Panc1 (cell line): ENCODE measurements around the gene CCDC110. TPM values are rescaled to one million over a fixed set of nuclear protein-coding genes. Genes with fewer than 3 reads are reported as not detected.

Experiments used
- ATAC-seq: fragments of 200-7000 bp; cut with Tn5 transposase; 2 replicates; pipeline ENCODE4 v1.9.1; 2020; ENCODE audit warnings: mild to moderate bottlenecking, moderate library complexity
- BruUV-seq: library from RNA; stranded (reverse); fragments of 400-500 nt; replicated peaks from 2 replicates; lab custom pipeline; 2021; lab: Mats Ljungman, UMichigan
- CTCF ChIA-PET: fragments of 300-600 bp; sonication (Branson Sonifier 250); formaldehyde crosslinking; loops from one replicate; lab custom pipeline; 2022; ENCODE audit warnings: antibody characterized with exemption; lab: Charles Lee
- POLR2A ChIA-PET: fragments of 300-600 bp; sonication (Branson Sonifier 250); formaldehyde crosslinking; loops from one replicate; lab custom pipeline; 2022; ENCODE audit warnings: antibody characterized with exemption; lab: Charles Lee
- DNase-seq: peaks from one replicate; pipeline ENCODE4 v3.0.0-alpha.2; 2010; ENCODE audit warnings: low read depth, low spot score
- H3K27ac ChIP-seq: 2 replicates; pipeline ENCODE4 v1.5.1; 2011; ENCODE audit warnings: mild to moderate bottlenecking, low read length, inconsistent platforms
- H3K27me3 ChIP-seq: fragments of 200-500 bp; sonication (Bioruptor generic); 2 replicates; pipeline ENCODE4 v1.6.0; 2014; ENCODE audit warnings: low read length, inconsistent platforms; ENCODE audit not compliant: control insufficient read depth, insufficient read depth
- H3K36me3 ChIP-seq: fragments of 200-500 bp; sonication (Bioruptor generic); 2 replicates; pipeline ENCODE4 v1.5.1; 2014; ENCODE audit warnings: inconsistent platforms, mild to moderate bottlenecking, low read length, moderate library complexity; ENCODE audit not compliant: control insufficient read depth, insufficient read depth
- H3K4me1 ChIP-seq: 2 replicates; pipeline ENCODE4 v1.5.1; 2011; ENCODE audit warnings: inconsistent platforms, mild to moderate bottlenecking, low read length, moderate library complexity; ENCODE audit not compliant: control insufficient read depth, insufficient read depth
- H3K4me3 ChIP-seq, 2 experiments: 2 replicates each; pipeline ENCODE4 v1.5.1; 2011 to 2012; ENCODE audit warnings: low read depth in 2 of 2, low read length in 2 of 2, mild to moderate bottlenecking in 2 of 2, inconsistent platforms in 1 of 2, moderate library complexity in 1 of 2
- H3K9me3 ChIP-seq: fragments of 200-500 bp; sonication (Bioruptor generic); 2 replicates; pipeline ENCODE4 v1.5.1; 2014; ENCODE audit warnings: low read depth, mild to moderate bottlenecking, inconsistent platforms, low read length, moderate library complexity; ENCODE audit not compliant: control insufficient read depth, insufficient read depth
- POLR2AphosphoS5 ChIP-seq: IDR thresholded peaks from 2 replicates; pipeline ENCODE4 v1.6.1; 2012; ENCODE audit warnings: mild to moderate bottlenecking, low read depth, low read length, moderate library complexity
- SIN3A ChIP-seq: IDR thresholded peaks from 2 replicates; pipeline ENCODE4 v1.6.1; 2012; ENCODE audit warnings: low read depth, mild to moderate bottlenecking, low read length, moderate library complexity, borderline replicate concordance; ENCODE audit not compliant: insufficient read depth
- TCF7L2 ChIP-seq: IDR thresholded peaks from 2 replicates; pipeline ENCODE4 v1.6.1; 2011; ENCODE audit warnings: mild to moderate bottlenecking, low read depth, low read length, inconsistent platforms
- in situ Hi-C: cut with HindIII; loops from 2 replicates; pipeline ENCODE4 v1.10.0; 2016; ENCODE audit warnings: low sequenced_read_pairs, low pct_unique_long_range_greater_than_20kb
- intact Hi-C: fragments of 100-400 bp; cut with micrococcal nuclease; formaldehyde crosslinking; loops from one replicate; pipeline ENCODE4 v1.10.0; 2022; ENCODE audit not compliant: unreplicated experiment
- total RNA-seq: library from RNA; stranded (reverse); gene quantifications from one replicate; pipeline ENCODE4 v1.2.1, GENCODE V29; 2021; ENCODE audit not compliant: unreplicated experiment
- TF ChIP-seq, protein P1 (sequence below), 2 experiments: IDR thresholded peaks; 2 replicates each; pipeline ENCODE4 v1.6.1; 2011 to 2012; ENCODE audit warnings: low read depth in 2 of 2, control low read depth in 1 of 2, low read length in 1 of 2, mild to moderate bottlenecking in 1 of 2, moderate library complexity in 1 of 2; ENCODE audit not compliant: insufficient read depth in 1 of 2
- TF ChIP-seq, protein P2 (sequence below): fragments of 450-650 bp; IDR thresholded peaks from 2 replicates; pipeline ENCODE4 v1.5.1; 2017; ENCODE audit warnings: mild to moderate bottlenecking

Gene CCDC110
- total RNA-seq, 1 experiment from 2014 or later = 0.05 TPM

DNA sequence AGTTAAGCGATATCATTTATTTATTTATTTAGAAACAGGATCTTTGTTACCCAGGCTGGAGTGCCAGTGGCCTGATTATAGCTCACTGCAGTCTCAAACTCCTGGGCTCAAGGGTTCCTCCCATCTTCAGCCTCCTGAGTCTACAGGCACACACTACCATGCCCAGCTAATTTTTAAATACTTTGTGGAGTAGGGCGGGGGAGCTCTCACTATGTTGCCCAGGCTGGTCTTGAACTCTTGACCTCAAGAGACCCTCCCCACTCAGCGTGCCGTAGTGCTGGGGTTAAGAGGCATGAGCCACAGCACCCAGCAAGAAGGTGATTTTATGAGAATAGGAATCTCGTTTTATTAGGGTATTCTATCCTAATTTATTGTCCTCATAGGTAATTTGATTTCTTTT, 41.9 kb downstream of the CCDC110 start:
- Histone ChIP-seq H3K36me3 (no peaks in the 10 kb centered on the region; the same call in 1 of the 2 replicates), H3K27me3 (no peaks in the 10 kb centered on the region), H3K9me3 (no peaks in the 10 kb centered on the region), H3K4me1 (no peaks in the 10 kb centered on the region; the same call in 1 of the 2 replicates), H3K27ac (no peak overlapping the region), H3K4me3 (no peak overlapping the region)
- TF ChIP-seq, protein P1, sequence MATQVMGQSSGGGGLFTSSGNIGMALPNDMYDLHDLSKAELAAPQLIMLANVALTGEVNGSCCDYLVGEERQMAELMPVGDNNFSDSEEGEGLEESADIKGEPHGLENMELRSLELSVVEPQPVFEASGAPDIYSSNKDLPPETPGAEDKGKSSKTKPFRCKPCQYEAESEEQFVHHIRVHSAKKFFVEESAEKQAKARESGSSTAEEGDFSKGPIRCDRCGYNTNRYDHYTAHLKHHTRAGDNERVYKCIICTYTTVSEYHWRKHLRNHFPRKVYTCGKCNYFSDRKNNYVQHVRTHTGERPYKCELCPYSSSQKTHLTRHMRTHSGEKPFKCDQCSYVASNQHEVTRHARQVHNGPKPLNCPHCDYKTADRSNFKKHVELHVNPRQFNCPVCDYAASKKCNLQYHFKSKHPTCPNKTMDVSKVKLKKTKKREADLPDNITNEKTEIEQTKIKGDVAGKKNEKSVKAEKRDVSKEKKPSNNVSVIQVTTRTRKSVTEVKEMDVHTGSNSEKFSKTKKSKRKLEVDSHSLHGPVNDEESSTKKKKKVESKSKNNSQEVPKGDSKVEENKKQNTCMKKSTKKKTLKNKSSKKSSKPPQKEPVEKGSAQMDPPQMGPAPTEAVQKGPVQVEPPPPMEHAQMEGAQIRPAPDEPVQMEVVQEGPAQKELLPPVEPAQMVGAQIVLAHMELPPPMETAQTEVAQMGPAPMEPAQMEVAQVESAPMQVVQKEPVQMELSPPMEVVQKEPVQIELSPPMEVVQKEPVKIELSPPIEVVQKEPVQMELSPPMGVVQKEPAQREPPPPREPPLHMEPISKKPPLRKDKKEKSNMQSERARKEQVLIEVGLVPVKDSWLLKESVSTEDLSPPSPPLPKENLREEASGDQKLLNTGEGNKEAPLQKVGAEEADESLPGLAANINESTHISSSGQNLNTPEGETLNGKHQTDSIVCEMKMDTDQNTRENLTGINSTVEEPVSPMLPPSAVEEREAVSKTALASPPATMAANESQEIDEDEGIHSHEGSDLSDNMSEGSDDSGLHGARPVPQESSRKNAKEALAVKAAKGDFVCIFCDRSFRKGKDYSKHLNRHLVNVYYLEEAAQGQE (IDR thresholded peaks at IDR 0.05; ENCODE audit: insufficient read depth in 1 of 2, low read depth in 2 of 2, low read length in 1 of 2) = no peak
- TF ChIP-seq TCF7L2 = no peak
- TF ChIP-seq SIN3A = no peak
- TF ChIP-seq, protein P2, sequence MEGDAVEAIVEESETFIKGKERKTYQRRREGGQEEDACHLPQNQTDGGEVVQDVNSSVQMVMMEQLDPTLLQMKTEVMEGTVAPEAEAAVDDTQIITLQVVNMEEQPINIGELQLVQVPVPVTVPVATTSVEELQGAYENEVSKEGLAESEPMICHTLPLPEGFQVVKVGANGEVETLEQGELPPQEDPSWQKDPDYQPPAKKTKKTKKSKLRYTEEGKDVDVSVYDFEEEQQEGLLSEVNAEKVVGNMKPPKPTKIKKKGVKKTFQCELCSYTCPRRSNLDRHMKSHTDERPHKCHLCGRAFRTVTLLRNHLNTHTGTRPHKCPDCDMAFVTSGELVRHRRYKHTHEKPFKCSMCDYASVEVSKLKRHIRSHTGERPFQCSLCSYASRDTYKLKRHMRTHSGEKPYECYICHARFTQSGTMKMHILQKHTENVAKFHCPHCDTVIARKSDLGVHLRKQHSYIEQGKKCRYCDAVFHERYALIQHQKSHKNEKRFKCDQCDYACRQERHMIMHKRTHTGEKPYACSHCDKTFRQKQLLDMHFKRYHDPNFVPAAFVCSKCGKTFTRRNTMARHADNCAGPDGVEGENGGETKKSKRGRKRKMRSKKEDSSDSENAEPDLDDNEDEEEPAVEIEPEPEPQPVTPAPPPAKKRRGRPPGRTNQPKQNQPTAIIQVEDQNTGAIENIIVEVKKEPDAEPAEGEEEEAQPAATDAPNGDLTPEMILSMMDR = no peak
- TF ChIP-seq POLR2AphosphoS5 = no peak
- ATAC-seq = no peak
- no TSS peak for BruUV-seq
- in situ Hi-C loops (no loop called here), intact Hi-C loops (no loop called here)
- no peak for DNase-seq
- CTCF ChIA-PET = no interaction called here
- POLR2A ChIA-PET = no interaction called here

DNA sequence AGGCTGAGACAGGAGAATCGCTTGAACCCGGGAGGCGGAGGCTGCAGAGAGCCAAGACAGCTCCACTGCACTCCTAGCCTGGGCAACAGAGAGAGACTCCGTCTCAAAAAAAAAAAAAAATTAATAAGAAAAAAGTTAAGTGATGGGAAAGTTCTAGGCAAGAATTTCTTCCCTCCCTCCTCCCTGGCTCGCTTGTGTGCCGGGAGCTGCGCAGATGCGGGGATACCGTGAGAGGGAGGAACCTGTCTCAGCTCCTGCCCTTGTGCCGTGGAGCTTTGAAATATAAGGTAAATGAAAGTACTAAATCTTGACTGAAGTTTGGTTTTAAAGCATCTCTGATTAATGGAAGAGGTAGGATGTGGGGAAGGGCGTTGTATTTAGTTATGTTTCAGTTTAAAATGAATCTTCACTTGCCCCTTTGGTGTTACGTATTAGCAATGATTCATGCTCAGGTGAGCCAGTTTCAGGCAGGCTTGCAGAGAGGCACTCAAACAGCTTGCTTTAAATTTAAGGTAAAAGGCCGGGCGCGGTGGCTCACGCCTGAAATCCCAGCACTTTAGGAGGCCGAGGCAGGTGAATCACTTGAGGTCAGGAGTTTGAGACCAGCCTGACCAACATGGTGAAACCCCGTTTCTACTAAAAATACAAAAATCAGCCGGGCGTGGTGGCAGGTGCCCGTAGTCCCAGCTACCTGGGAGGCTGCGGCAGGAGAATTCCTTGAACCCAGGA, 44.4 kb downstream of the CCDC110 start:
- no peaks in the 10 kb centered on the region for H3K27me3 ChIP-seq
- ATAC-seq = no peak
- ChIA-PET CTCF (no interaction called here), POLR2A (interaction anchor here (0.6 to 0.7 kb wide), 2 partner anchors 31 to 610 kb away, joined by 5 to 6 read pairs; partner anchors contain the start of gene ANKRD37)
- H3K9me3 ChIP-seq = no peaks in the 10 kb centered on the region
- no peak overlapping the region for H3K4me3 ChIP-seq
- BruUV-seq = TSS peak; percentile 69
- no peaks in the 10 kb centered on the region; the same call in 1 of the 2 replicates for H3K36me3 ChIP-seq
- TF ChIP-seq TCF7L2 (no peak), POLR2AphosphoS5 (no peak)
- no peak for DNase-seq
- no peak overlapping the region for H3K27ac ChIP-seq
- in situ Hi-C loops (no loop called here), intact Hi-C loops (no loop called here)
- no peaks in the 10 kb centered on the region; the same call in 1 of the 2 replicates for H3K4me1 ChIP-seq
